K562 (cell line): ENCODE measurements around the gene LY6G6C. TPM values are rescaled to one million over a fixed set of nuclear protein-coding genes. Genes with fewer than 3 reads are reported as not detected.

Source experiments
- ATAC-seq: fragments of 200-7000 bp; cut with Tn5 transposase; 3 replicates; pipeline ENCODE4 v1.9.1; 2020; ENCODE audit warnings: moderate library complexity
- BruUV-seq: library from RNA; stranded (reverse); fragments of 400-500 nt; replicated peaks from 2 replicates; lab custom pipeline; 2021; lab: Mats Ljungman, UMichigan
- CTCF ChIA-PET: fragments of 300-600 bp; formaldehyde crosslinking; extraction: SDS; loops from one replicate; lab custom pipeline; 2021; ENCODE audit warnings: low intra/inter-chr PET ratio; lab: Yijun Ruan, JAX
- POLR2A ChIA-PET: fragments of 300-600, 350-650 bp; sonication (Branson Sonifier 250); formaldehyde crosslinking; extraction: SDS; loops from one replicate; lab custom pipeline; 2021; ENCODE audit warnings: antibody characterized with exemption, inconsistent platforms; lab: Yijun Ruan, JAX
- DNase-seq, 4 experiments: peaks; one replicate each; pipeline versions ENCODE4 v3.0.0 to v3.0.0-alpha.2; 2011 to 2018; ENCODE audit warnings: low spot score in 3 of 4, mixed read lengths in 3 of 4; ENCODE audit errors: extremely low read depth in 1 of 4
- FAIRE-seq: peaks from 2 replicates; lab custom pipeline; 2011; peaks lifted over from hg19 to GRCh38; lab: Jason Lieb, UNC
- H2AFZ ChIP-seq: 2 replicates; pipeline ENCODE4 v1.6.0; 2011; ENCODE audit warnings: low read depth, low read length, control low read depth, inconsistent platforms
- H3K27ac ChIP-seq: fragments of 200-600 bp; 3 replicates; pipeline ENCODE4 v1.8.0; 2011; ENCODE audit warnings: low read depth, mild to moderate bottlenecking, control low read depth, inconsistent platforms, low read length, moderate library complexity, mixed read lengths; ENCODE audit errors: extremely low read depth
- H3K27me3 ChIP-seq, 2 experiments: fragments of 300-600 bp in 1 of 2; 2 replicates in 1 of 2; 3 replicates in 1 of 2; pipeline versions ENCODE4 v1.6.0 to v1.8.0; 2011; ENCODE audit warnings: inconsistent platforms in 2 of 2, low read length in 2 of 2, mild to moderate bottlenecking in 1 of 2, mixed read lengths in 1 of 2, moderate library complexity in 1 of 2; ENCODE audit not compliant: control insufficient read depth in 2 of 2, insufficient read depth in 2 of 2
- H3K36me3 ChIP-seq: fragments of 300-600 bp; 3 replicates; pipeline ENCODE4 v1.8.0; 2011; ENCODE audit warnings: mild to moderate bottlenecking, low read length, inconsistent platforms; ENCODE audit not compliant: control insufficient read depth, insufficient read depth
- H3K4me1 ChIP-seq, 2 experiments: fragments of 200-600 bp in 1 of 2; replicated peaks in 1 of 2; 2 replicates in 1 of 2; 3 replicates in 1 of 2; pipeline versions ENCODE4 v1.5.1 to v1.8.0; 2011; ENCODE audit warnings: inconsistent platforms in 2 of 2, low read length in 2 of 2, mild to moderate bottlenecking in 1 of 2, mixed read lengths in 1 of 2, moderate library complexity in 1 of 2; ENCODE audit not compliant: control insufficient read depth in 2 of 2, insufficient read depth in 2 of 2
- H3K4me2 ChIP-seq: 2 replicates; pipeline ENCODE4 v1.6.1; 2011; ENCODE audit warnings: low read length, control low read depth, inconsistent platforms, mixed read lengths; ENCODE audit not compliant: insufficient read depth
- H3K4me3 ChIP-seq: fragments of 200-600 bp; sonication (generic), shearing (Covaris generic); 2 replicates; pipeline ENCODE4 v1.5.1; 2016; ENCODE audit warnings: control low read depth, inconsistent platforms
- H3K79me2 ChIP-seq: fragments of 200-600 bp; 3 replicates; pipeline ENCODE4 v1.8.0; 2011; ENCODE audit warnings: low read length, inconsistent platforms; ENCODE audit not compliant: control insufficient read depth, insufficient read depth
- H3K9ac ChIP-seq, 2 experiments: 2 replicates each; pipeline versions ENCODE4 v1.6.0 to v1.6.1; 2011; ENCODE audit warnings: low read depth in 2 of 2, low read length in 2 of 2, control low read depth in 1 of 2, inconsistent platforms in 1 of 2, mild to moderate bottlenecking in 1 of 2, mixed read lengths in 1 of 2; ENCODE audit not compliant: insufficient read depth in 1 of 2
- H3K9me1 ChIP-seq: one replicate; pipeline ENCODE4 v1.6.0; 2011; ENCODE audit warnings: inconsistent platforms, mild to moderate bottlenecking, low read length, moderate library complexity; ENCODE audit not compliant: control insufficient read depth, insufficient read depth
- H3K9me3 ChIP-seq: replicated peaks from 2 replicates; pipeline ENCODE4 v1.5.1; 2011; ENCODE audit warnings: low read depth, low read length, inconsistent platforms; ENCODE audit not compliant: control insufficient read depth, insufficient read depth
- H4K20me1 ChIP-seq: replicated peaks from 2 replicates; pipeline ENCODE4 v1.6.1; 2011; ENCODE audit warnings: low read length, inconsistent platforms, mixed read lengths; ENCODE audit not compliant: control insufficient read depth, insufficient read depth
- CC2D1A ChIP-seq: fragments of 450-650 bp; IDR thresholded peaks from 2 replicates; pipeline ENCODE4 v1.6.1; 2017; ENCODE audit warnings: mild to moderate bottlenecking
- DIDO1 ChIP-seq: fragments of 450-650 bp; IDR thresholded peaks from 2 replicates; pipeline ENCODE4 v1.6.1; 2016; ENCODE audit warnings: low read depth, missing biosample characterization, missing genetic modification characterization
- FOXO4 ChIP-seq: fragments of 450-650 bp; formaldehyde crosslinking; IDR thresholded peaks from 2 replicates; pipeline ENCODE4 v1.4.0; 2020; ENCODE audit warnings: mild to moderate bottlenecking, moderate library complexity
- SMAD4 ChIP-seq: fragments of 250-450 bp; sonication (Bioruptor Pico); conservative IDR thresholded peaks from 2 replicates; pipeline ENCODE4 v1.8.0; 2021; ENCODE audit warnings: inconsistent platforms, mild to moderate bottlenecking, moderate library complexity
- SUPT5H ChIP-seq: fragments of 450-650 bp; IDR thresholded peaks from 2 replicates; pipeline ENCODE4 v1.6.1; 2016
- TCF7 ChIP-seq: sonication (generic); IDR thresholded peaks from 2 replicates; pipeline ENCODE4 v1.6.1; 2016; ENCODE audit warnings: antibody characterized with exemption, borderline replicate concordance
- UBTF ChIP-seq, 2 experiments: IDR thresholded peaks; 2 replicates each; pipeline ENCODE4 v1.6.1; 2012; ENCODE audit warnings: improper control_type of control experiment in 2 of 2, low read depth in 2 of 2, low read length in 2 of 2, borderline replicate concordance in 1 of 2
- ZNF583 ChIP-seq: fragments of 250-450 bp; sonication (Bioruptor Pico); IDR thresholded peaks from 2 replicates; pipeline ENCODE4 v1.4.0; 2020
- ZNF584 ChIP-seq: fragments of 200-800 bp; sonication (Bioruptor generic); IDR thresholded peaks from 2 replicates; pipeline ENCODE4 v1.6.1; 2016; ENCODE audit warnings: low read depth, mild to moderate bottlenecking, missing genetic modification characterization, missing compliant biosample characterization
- ZNF764 ChIP-seq: fragments of 250-450 bp; sonication (Bioruptor Pico); IDR thresholded peaks from 2 replicates; pipeline ENCODE4 v1.4.0; 2020; ENCODE audit warnings: low read depth, mild to moderate bottlenecking, moderate library complexity
- WGBS: fragments of 100-300 bp; shearing (Covaris generic); methylation state at CpG from one replicate; pipeline ENCODE4 v1.1.6; 2016; ENCODE audit warnings: low coverage, mixed read lengths; ENCODE audit not compliant: insufficient coverage; ENCODE audit errors: missing lambda C conversion rate; 5-methylcytosine and 5-hydroxymethylcytosine counted together
- in situ Hi-C: fragments of 300-500 bp; cut with MboI; formaldehyde crosslinking; loops from 4 replicates; pipeline ENCODE4 v1.15.0; 2018; ENCODE audit warnings: inconsistent platforms, mixed read lengths
- intact Hi-C: fragments of 100-400 bp; cut with micrococcal nuclease; formaldehyde crosslinking; loops from 2 replicates; pipeline ENCODE4 v1.14.2; 2022
- polyA plus RNA-seq, 8 experiments: library from polyadenylated mRNA; depleted of rRNA in 4 of 8; stranded (reverse) in 5 of 8; unstranded in 3 of 8; fragments of >200 nt; fragmentation: Nextera tagmentation in 2 of 8; fragmentation: Illumina TruSeq in 1 of 8; extraction: Ambion mirVana in 2 of 8; extraction: Trizol in 1 of 8; gene quantifications; 2 replicates each; pipeline versions ENCODE4 v1.2.1 to v1.2.3, GENCODE V29; 2011 to 2014; ENCODE audit warnings: inconsistent platforms in 1 of 8, missing spikeins in 1 of 8
- total RNA-seq, 7 experiments: library from RNA; depleted of rRNA in 6 of 7; stranded (reverse); fragments of >200 nt in 6 of 7; fragmentation: Illumina TruSeq in 2 of 7; extraction: Trizol in 2 of 7; gene quantifications; 2 replicates each; pipeline versions ENCODE4 v1.2.1 to v1.2.3, GENCODE V29; 2011 to 2021; ENCODE audit warnings: low replicate concordance in 1 of 7
- TF ChIP-seq, protein P1 (sequence below), 2 experiments: fragments of 450-650 bp in 1 of 2; sonication (generic) in 1 of 2; formaldehyde crosslinking; conservative IDR thresholded peaks; 2 replicates each; pipeline versions ENCODE4 v1.4.0 to v1.8.1; 2020 to 2022; ENCODE audit warnings: mild to moderate bottlenecking in 1 of 2, missing genetic modification reagents in 1 of 2
- TF ChIP-seq, protein P2 (sequence below): fragments of 450-650 bp; IDR thresholded peaks from one replicate; pipeline ENCODE4 v1.6.1; 2018; ENCODE audit warnings: mild to moderate bottlenecking, moderate library complexity; ENCODE audit not compliant: partially characterized antibody
- TF ChIP-seq, protein P3 (sequence below): fragments of 450-650 bp; formaldehyde crosslinking; IDR thresholded peaks from 2 replicates; pipeline ENCODE4 v1.4.0; 2020; ENCODE audit warnings: mild to moderate bottlenecking, moderate library complexity

LY6G6C gene
- total and polyA plus RNA-seq, 9 of the 15 experiments (the other 6 are each of a cell fraction or from before 2014, with no cell fraction given): 0.06 to 0.20 TPM; not detected in 7

DNA sequence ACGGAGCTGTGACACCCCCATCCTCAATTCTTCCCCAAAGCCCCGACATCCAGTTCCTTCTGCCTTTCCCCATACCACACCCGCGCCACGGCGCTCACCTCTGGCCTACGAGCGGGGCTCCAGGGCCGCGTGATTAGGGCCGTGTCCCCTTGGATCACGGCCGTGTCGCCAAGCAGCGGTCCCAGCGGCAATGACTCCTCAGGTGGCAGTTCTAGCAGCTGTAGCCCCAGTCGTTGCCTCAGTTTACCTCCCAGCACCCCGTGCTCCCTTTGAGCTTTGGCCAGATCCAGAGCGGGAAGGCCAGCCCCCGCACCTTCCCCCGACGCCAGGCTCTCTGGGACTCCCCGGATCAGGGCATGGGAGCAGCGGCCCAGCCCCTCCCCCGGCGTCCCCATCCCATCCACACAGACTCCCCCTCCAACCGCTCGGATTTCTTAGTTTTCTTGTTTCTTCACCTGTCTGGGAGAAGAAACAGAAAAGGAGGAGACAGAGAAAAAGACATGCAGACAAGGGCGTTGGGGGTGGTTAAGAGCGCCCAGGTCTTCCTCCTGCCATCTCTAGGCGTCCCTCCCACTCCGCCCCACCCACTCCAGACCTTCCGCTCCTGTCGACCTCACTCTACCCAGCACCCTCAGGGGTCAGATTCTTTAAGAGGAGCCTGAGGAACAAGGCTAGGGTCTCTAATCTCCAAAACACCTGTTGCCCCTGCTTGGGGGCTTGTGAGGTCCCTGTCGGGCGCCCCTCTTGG, 7.4 kb upstream of the LY6G6C start, which contains the start of gene DDAH2:
DDAH2 (minus strand) TSS at position 533 of the 748 bp plus-strand sequence; CDS start at position 395, 138 bp downstream.
- peaks cover 34% of the 10 kb centered on the region for H3K79me2 ChIP-seq
- no peak for FAIRE-seq
- in situ Hi-C loops: no loop called here
- H3K9me1 ChIP-seq: peaks cover 5% of the 10 kb centered on the region
- H3K36me3 ChIP-seq: peaks cover 64% of the 10 kb centered on the region
- ChIA-PET CTCF (interaction anchor here (0.6 to 2.0 kb wide), 5 partner anchors 32 to 141 kb away, joined by 3 to 18 read pairs (median 5); no protein-coding TSS in a partner anchor), POLR2A (interaction anchor here (0.7 to 15.0 kb wide), 34 partner anchors 3 to 316 kb away, joined by 3 to 236 read pairs (median 5); partner anchors contain the start of genes ABHD16A, BAG6, C6orf47 and CLIC1)
- H3K4me1 ChIP-seq: peaks cover 48 to 66% of the 10 kb centered on the region in 2 experiments
- peak in 1 of 4 experiments; percentile 59 for DNase-seq
- peak within 1 kb of the TSS; percentile 94 for H3K4me2 ChIP-seq
- no TSS peak for BruUV-seq
- WGBS: 65% methylated on average over 35 of the region's 36 CpGs
- no peaks in the 10 kb centered on the region for H3K27me3 ChIP-seq
- H3K27ac ChIP-seq: peak within 1 kb of the TSS; percentile 75
- H4K20me1 ChIP-seq: peaks cover 6% of the 10 kb centered on the region
- peak within 1 kb of the TSS; percentile 71 for H2AFZ ChIP-seq
- peak within 1 kb of the TSS; percentile 58 to 85 for H3K9ac ChIP-seq
- H3K9me3 ChIP-seq: no peaks in the 10 kb centered on the region
- ATAC-seq: peak; percentile 2; the same call in 1 of the 3 replicates
- intact Hi-C loops: loop anchor here (1.0 to 2.0 kb wide), 4 partner anchors 40 to 98 kb away; partner anchors contain the start of genes HSPA1B and VARS1
- H3K4me3 ChIP-seq: peak within 1 kb of the TSS; percentile 65
- TF ChIP-seq FOXO4 (CRISPR knock-in tag) (no peak), UBTF (IDR thresholded peaks at IDR 0.05; ENCODE audit: borderline replicate concordance in 1 of 2, low read depth in 2 of 2, low read length in 2 of 2) (no peak), ZNF764 (no peak), CC2D1A (no peak), DIDO1 (tag) (no peak), SUPT5H (no peak), SMAD4 (CRISPR knock-in tag) (no peak), ZNF584 (CRISPR knock-in tag) (no peak), TCF7 (no peak), ZNF583 (CRISPR knock-in tag) (no peak)
- TF ChIP-seq, protein P1, sequence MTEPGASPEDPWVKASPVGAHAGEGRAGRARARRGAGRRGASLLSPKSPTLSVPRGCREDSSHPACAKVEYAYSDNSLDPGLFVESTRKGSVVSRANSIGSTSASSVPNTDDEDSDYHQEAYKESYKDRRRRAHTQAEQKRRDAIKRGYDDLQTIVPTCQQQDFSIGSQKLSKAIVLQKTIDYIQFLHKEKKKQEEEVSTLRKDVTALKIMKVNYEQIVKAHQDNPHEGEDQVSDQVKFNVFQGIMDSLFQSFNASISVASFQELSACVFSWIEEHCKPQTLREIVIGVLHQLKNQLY (CRISPR knock-in tag; conservative IDR thresholded peaks at IDR 0.05): peak in 1 of 2 experiments; percentile 91; a peak in 1 of 4 replicates
- TF ChIP-seq, protein P2, sequence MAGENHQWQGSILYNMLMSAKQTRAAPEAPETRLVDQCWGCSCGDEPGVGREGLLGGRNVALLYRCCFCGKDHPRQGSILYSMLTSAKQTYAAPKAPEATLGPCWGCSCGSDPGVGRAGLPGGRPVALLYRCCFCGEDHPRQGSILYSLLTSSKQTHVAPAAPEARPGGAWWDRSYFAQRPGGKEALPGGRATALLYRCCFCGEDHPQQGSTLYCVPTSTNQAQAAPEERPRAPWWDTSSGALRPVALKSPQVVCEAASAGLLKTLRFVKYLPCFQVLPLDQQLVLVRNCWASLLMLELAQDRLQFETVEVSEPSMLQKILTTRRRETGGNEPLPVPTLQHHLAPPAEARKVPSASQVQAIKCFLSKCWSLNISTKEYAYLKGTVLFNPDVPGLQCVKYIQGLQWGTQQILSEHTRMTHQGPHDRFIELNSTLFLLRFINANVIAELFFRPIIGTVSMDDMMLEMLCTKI: no peak
- TF ChIP-seq, protein P3, sequence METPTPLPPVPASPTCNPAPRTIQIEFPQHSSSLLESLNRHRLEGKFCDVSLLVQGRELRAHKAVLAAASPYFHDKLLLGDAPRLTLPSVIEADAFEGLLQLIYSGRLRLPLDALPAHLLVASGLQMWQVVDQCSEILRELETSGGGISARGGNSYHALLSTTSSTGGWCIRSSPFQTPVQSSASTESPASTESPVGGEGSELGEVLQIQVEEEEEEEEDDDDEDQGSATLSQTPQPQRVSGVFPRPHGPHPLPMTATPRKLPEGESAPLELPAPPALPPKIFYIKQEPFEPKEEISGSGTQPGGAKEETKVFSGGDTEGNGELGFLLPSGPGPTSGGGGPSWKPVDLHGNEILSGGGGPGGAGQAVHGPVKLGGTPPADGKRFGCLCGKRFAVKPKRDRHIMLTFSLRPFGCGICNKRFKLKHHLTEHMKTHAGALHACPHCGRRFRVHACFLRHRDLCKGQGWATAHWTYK (CRISPR knock-in tag): no peak
